HG02588 (cell line): ENCODE results near the gene SLC9A3.
A peak's percentile ranks its signal among the peaks of the same experiment; 100 is the strongest.

Source experiments
- ATAC-seq: cut with Tn5 transposase; IDR thresholded peaks from one replicate; pipeline ENCODE4 v1.9.1; 2021; ENCODE audit warnings: mild to moderate bottlenecking, moderate library complexity; ENCODE audit not compliant: unreplicated experiment

The SLC9A3 gene

GRCh38 chr5:446883-447263, 77.4 kb downstream of the SLC9A3 start:
- ATAC-seq = no peak

- no peak for ATAC-seq
Observed at GRCh38 chr5:446066-446882, 78.0 kb downstream of the SLC9A3 start.

- no peak for ATAC-seq
Observed at GRCh38 chr5:445591-445990, 78.7 kb downstream of the SLC9A3 start.

GRCh38 chr5:444226-444625, 80.0 kb downstream of the SLC9A3 start:
- no peak for ATAC-seq

GRCh38 chr5:443239-444151, 80.8 kb downstream of the SLC9A3 start:
- peak; percentile 8 for ATAC-seq

- ATAC-seq = peak; percentile 79
Observed at GRCh38 chr5:442335-443238, 81.7 kb downstream of the SLC9A3 start, which contains the start of gene EXOC3. TSS of gene EXOC3 (plus strand) at chr5:443176. CDS start at chr5:446206, 3,030 bp downstream.

GRCh38 chr5:441996-442334, 82.3 kb downstream of the SLC9A3 start:
- ATAC-seq = no peak

- ATAC-seq = no peak
Observed at GRCh38 chr5:440401-441201, 83.6 kb downstream of the SLC9A3 start.

- ATAC-seq = no peak
Observed at GRCh38 chr5:439636-440035, 84.6 kb downstream of the SLC9A3 start.

GRCh38 chr5:439181-439580, 85.1 kb downstream of the SLC9A3 start:
- ATAC-seq = no peak

GRCh38 chr5:438481-438981, 85.7 kb downstream of the SLC9A3 start:
- ATAC-seq = no peak

- no peak for ATAC-seq
Observed at GRCh38 chr5:437281-437771, 86.9 kb downstream of the SLC9A3 start.

- ATAC-seq = no peak
Observed at GRCh38 chr5:436641-436975, 87.6 kb downstream of the SLC9A3 start.

GRCh38 chr5:435961-436640, 88.1 kb downstream of the SLC9A3 start:
- no peak for ATAC-seq

- ATAC-seq = no peak
Observed at GRCh38 chr5:435156-435790, 89.0 kb downstream of the SLC9A3 start.

- ATAC-seq = no peak
Observed at GRCh38 chr5:434443-435146, 89.7 kb downstream of the SLC9A3 start.

GRCh38 chr5:433836-434235, 90.4 kb downstream of the SLC9A3 start:
- ATAC-seq = no peak
